Activated CD8-positive, alpha-beta memory T cell treated with anti-CD3 and anti-CD28 coated beads, Interleukin-2, amount 10 ng/mL, durations not matched to agents 7 days and 5 days (primary cell): Measurements from ENCODE around the gene FBXO7. TPM values are rescaled to one million over a fixed set of nuclear protein-coding genes. Genes with fewer than 3 reads are reported as not detected.
"Not testable (repeated sequence)": the region's sequence is repeated elsewhere in the genome, so short reads cannot be mapped to it uniquely, and the experiment has no call there.

Source experiments
- ATAC-seq: fragments of 150-1000 bp; cut with Tn5 transposase; one replicate; pipeline ENCODE4 v1.10.0; 2021; ENCODE audit warnings: moderate library complexity
- CTCF ChIA-PET: fragments of 350-600 bp; sonication (Branson Sonifier 250); formaldehyde crosslinking; loops from one replicate; lab custom pipeline; 2021; ENCODE audit warnings: antibody characterized with exemption; lab: Charles Lee
- DNase-seq: peaks from one replicate; pipeline ENCODE4 v3.0.0-alpha.2; 2020
- H3K27ac Mint-ChIP-seq: one replicate; pipeline ENCODE4 v1.8.0; 2021; ENCODE audit warnings: mild to moderate bottlenecking, mixed read lengths
- H3K27me3 Mint-ChIP-seq: one replicate; pipeline ENCODE4 v1.8.0; 2021; ENCODE audit warnings: mixed read lengths
- H3K36me3 Mint-ChIP-seq: one replicate; pipeline ENCODE4 v1.8.0; 2021; ENCODE audit warnings: mild to moderate bottlenecking, mixed read lengths
- H3K4me1 Mint-ChIP-seq: one replicate; pipeline ENCODE4 v1.8.0; 2021; ENCODE audit warnings: mixed read lengths
- H3K4me3 Mint-ChIP-seq: one replicate; pipeline ENCODE4 v1.8.0; 2021; ENCODE audit warnings: mild to moderate bottlenecking, moderate library complexity, mixed read lengths
- H3K9me3 Mint-ChIP-seq: one replicate; pipeline ENCODE4 v1.8.0; 2022; ENCODE audit warnings: low read depth, mixed read lengths
- total RNA-seq, 2 experiments: library from RNA; stranded (reverse); gene quantifications; one replicate each; pipeline ENCODE4 v1.2.3, GENCODE V29; 2021

FBXO7 gene
- total RNA-seq, 2 experiments from 2014 or later, result 98.9 to 108 TPM

DNA sequence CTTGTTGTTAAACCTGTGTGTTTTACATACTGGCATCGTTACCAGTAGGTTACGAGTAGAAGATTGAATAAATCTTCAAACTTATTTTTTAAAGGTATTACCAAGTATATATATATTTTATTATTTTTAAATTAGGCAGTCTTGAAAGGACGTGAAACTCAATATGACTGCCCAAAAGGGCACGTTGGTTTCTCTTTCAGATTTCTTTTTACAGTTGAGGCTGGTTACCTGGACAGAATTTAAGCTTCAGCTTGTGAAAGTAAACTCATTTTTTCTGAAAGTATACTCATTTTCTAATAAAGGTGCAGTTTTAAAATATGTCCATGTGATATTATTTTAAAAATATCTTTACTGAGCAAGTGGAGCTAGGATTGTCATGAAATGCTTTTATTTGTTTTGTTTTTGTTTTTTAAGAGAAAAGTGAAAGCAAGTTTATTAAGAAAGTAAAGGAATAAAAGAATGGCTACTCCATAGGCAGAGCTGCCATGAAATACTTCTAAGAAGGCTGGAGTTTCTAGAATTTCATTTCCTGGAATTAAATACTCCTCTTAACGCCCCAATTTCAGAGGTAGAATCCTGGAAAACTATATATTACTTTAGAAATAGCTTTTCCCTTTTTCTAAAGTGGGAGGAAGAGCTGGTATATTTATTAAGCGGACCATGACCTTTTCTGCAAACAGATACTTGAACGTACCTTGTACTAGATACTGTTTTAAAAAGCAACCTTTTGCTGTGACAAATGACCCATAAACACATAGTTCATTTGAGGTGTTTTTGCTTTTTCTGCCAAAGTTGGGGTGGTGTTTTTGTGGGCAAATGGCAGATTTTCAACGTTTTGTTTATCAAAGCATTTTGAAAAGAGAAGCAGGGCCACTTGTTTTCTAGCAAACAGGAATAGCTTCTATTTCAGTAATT, 1.9 kb downstream of the FBXO7 start:
- H3K4me3 Mint-ChIP-seq, result peak overlapping the region; percentile 92
- DNase-seq (no peak), ATAC-seq (no peak)
- H3K27ac Mint-ChIP-seq, result peak overlapping the region; percentile 96
- H3K4me1 Mint-ChIP-seq, result peaks cover 34% of the 10 kb centered on the region
- H3K9me3 Mint-ChIP-seq, result no peaks in the 10 kb centered on the region
- H3K36me3 Mint-ChIP-seq, result peaks cover 18% of the 10 kb centered on the region
- CTCF ChIA-PET, result interaction anchor here (0.9 to 4.1 kb wide), 8 partner anchors 33 to 800 kb away, joined by 3 to 19 read pairs (median 4); partner anchors contain the start of gene RTCB
- peaks cover 2% of the 10 kb centered on the region for H3K27me3 Mint-ChIP-seq

- ATAC-seq (no peak), DNase-seq (no peak)
- no peak overlapping the region for H3K4me3 Mint-ChIP-seq
- H3K27ac Mint-ChIP-seq, result no peak overlapping the region
- H3K4me1 Mint-ChIP-seq, result peaks cover 40% of the 10 kb centered on the region
- CTCF ChIA-PET, result no interaction called here
- peaks cover 18% of the 10 kb centered on the region for H3K36me3 Mint-ChIP-seq
- no peaks in the 10 kb centered on the region for H3K9me3 Mint-ChIP-seq
- no peaks in the 10 kb centered on the region for H3K27me3 Mint-ChIP-seq
Observed at GRCh38 chr22:32477596-32477995, 3.0 kb downstream of the FBXO7 start.

- peaks cover 18% of the 10 kb centered on the region for H3K36me3 Mint-ChIP-seq
- H3K4me1 Mint-ChIP-seq, result peaks cover 35% of the 10 kb centered on the region
Observed at GRCh38 chr22:32478552-32478951, 3.9 kb downstream of the FBXO7 start.

GRCh38 chr22:32478994-32479393, 4.4 kb downstream of the FBXO7 start:
- H3K9me3 Mint-ChIP-seq, result no peaks in the 10 kb centered on the region
- ATAC-seq (no peak), DNase-seq (no peak)
- CTCF ChIA-PET, result interaction anchor here (0.7 kb wide), 1 partner anchor 8 kb away, joined by 3 read pairs; no protein-coding TSS in a partner anchor
- no peak overlapping the region for H3K4me3 Mint-ChIP-seq
- no peak overlapping the region for H3K27ac Mint-ChIP-seq
- no peaks in the 10 kb centered on the region for H3K27me3 Mint-ChIP-seq
- H3K36me3 Mint-ChIP-seq, result peaks cover 18% of the 10 kb centered on the region
- peaks cover 30% of the 10 kb centered on the region for H3K4me1 Mint-ChIP-seq

More at GRCh38 chr22:32478552-32478951, 3.9 kb downstream of the FBXO7 start:
- CTCF ChIA-PET, DNase-seq, ATAC-seq, H3K27me3 Mint-ChIP-seq, H3K27ac Mint-ChIP-seq, H3K4me3 Mint-ChIP-seq, H3K9me3 Mint-ChIP-seq: not testable (repeated sequence)

GRCh38 chr22:32480238-32480637, 5.6 kb downstream of the FBXO7 start:
- CTCF ChIA-PET, result no interaction called here
- H3K27ac Mint-ChIP-seq, result peak overlapping the region; percentile 59
- no peak for DNase-seq
- H3K9me3 Mint-ChIP-seq, result no peaks in the 10 kb centered on the region
- no peaks in the 10 kb centered on the region for H3K27me3 Mint-ChIP-seq
- peaks cover 30% of the 10 kb centered on the region for H3K4me1 Mint-ChIP-seq
- peaks cover 22% of the 10 kb centered on the region for H3K36me3 Mint-ChIP-seq
- H3K4me3 Mint-ChIP-seq, result no peak overlapping the region
- ATAC-seq, result no peak

- Mint-ChIP-seq H3K27me3 (no peaks in the 10 kb centered on the region), H3K36me3 (peaks cover 31% of the 10 kb centered on the region), H3K4me3 (no peak overlapping the region), H3K9me3 (no peaks in the 10 kb centered on the region), H3K4me1 (peaks cover 25% of the 10 kb centered on the region), H3K27ac (no peak overlapping the region)
- peak; percentile 87 for ATAC-seq
- DNase-seq, result no peak
- CTCF ChIA-PET, result no interaction called here
Observed at GRCh38 chr22:32482708-32483107, 8.1 kb downstream of the FBXO7 start.

DNA sequence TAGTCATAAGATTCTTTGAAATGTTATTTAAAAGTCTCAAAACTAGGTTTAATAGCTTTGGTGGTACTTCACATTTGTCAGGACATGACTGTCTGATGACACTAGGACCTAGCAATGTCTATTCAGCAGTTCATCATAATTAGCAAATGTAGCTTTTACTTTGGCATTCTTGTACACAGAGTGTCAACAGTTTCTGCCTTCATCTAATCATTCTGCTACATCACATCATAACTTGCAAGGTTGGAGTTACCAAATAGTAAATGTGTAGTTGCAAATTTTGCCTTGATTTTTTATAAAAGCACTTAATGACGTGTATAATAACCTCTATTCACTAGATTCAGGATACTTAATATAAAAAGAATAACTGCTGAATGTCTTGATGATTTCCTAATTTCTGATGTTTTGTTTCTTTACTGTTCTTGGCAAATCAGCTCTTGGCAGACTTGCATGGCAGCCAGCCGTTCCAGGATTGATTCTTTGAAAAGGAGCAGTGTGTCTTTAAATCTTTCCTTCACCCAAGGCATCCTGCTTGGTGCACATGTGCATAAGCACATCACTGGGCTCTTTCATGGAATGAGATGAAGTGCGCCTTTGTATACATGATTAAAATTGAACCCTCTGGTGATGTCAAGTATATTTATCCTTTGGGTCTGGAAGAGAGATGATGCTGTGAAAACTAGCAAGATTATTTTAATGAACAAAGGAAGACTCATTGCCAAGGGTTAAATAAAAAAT, 12.2 kb downstream of the FBXO7 start:
- ATAC-seq, result no peak
- Mint-ChIP-seq H3K27me3 (no peaks in the 10 kb centered on the region), H3K4me1 (peaks cover 8% of the 10 kb centered on the region), H3K36me3 (peaks cover 47% of the 10 kb centered on the region), H3K9me3 (no peaks in the 10 kb centered on the region), H3K27ac (no peak overlapping the region), H3K4me3 (no peak overlapping the region)
- no peak for DNase-seq
- CTCF ChIA-PET, result interaction anchor here (1.5 to 3.0 kb wide), 2 partner anchors 13 to 32 kb away, joined by 4 to 14 read pairs; partner anchors contain the start of gene FBXO7

DNA sequence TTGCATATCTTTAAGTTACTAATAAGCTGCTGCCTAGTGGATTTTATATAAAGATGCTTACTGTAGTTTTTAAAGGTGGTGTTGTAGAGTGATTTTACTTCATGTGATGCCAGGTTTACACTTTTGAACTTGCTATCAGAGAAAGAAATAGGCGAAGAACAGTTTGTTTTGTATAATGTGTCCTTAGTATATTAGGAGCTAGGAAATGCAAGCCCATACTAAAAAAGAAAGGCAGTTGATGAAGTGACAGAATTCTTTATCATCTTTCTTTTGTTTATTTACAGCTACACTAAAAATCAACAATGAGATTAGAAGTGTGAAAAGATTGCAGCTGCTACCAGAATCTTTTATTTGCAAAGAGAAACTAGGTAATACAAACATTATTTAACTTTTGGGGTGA, 12.8 kb downstream of the FBXO7 start:
- no peak overlapping the region for H3K4me3 Mint-ChIP-seq
- H3K4me1 Mint-ChIP-seq, result peaks cover 3% of the 10 kb centered on the region
- peaks cover 53% of the 10 kb centered on the region for H3K36me3 Mint-ChIP-seq
- no peak overlapping the region for H3K27ac Mint-ChIP-seq
- ATAC-seq, result no peak
- no peaks in the 10 kb centered on the region for H3K27me3 Mint-ChIP-seq
- DNase-seq, result no peak
- no peaks in the 10 kb centered on the region for H3K9me3 Mint-ChIP-seq
- CTCF ChIA-PET, result interaction anchor here (3.0 kb wide), 1 partner anchor 13 kb away, joined by 14 read pairs; the partner anchor contains the start of gene FBXO7

GRCh38 chr22:32489377-32489776, 14.8 kb downstream of the FBXO7 start:
- Mint-ChIP-seq H3K36me3 (peaks cover 69% of the 10 kb centered on the region), H3K27ac (no peak overlapping the region)

GRCh38 chr22:32490279-32490678, 15.7 kb downstream of the FBXO7 start:
- Mint-ChIP-seq H3K9me3 (no peaks in the 10 kb centered on the region), H3K36me3 (peaks cover 69% of the 10 kb centered on the region), H3K4me1 (peaks cover 3% of the 10 kb centered on the region), H3K27ac (no peak overlapping the region), H3K27me3 (no peaks in the 10 kb centered on the region), H3K4me3 (no peak overlapping the region)
- CTCF ChIA-PET, result no interaction called here
- DNase-seq (no peak), ATAC-seq (no peak)

More at GRCh38 chr22:32489377-32489776, 14.8 kb downstream of the FBXO7 start:
- no peaks in the 10 kb centered on the region for H3K9me3 Mint-ChIP-seq
- ATAC-seq (no peak), DNase-seq (no peak)
- H3K27me3 Mint-ChIP-seq, result no peaks in the 10 kb centered on the region
- H3K4me1 Mint-ChIP-seq, result peaks cover 3% of the 10 kb centered on the region
- no peak overlapping the region for H3K4me3 Mint-ChIP-seq
- CTCF ChIA-PET, result no interaction called here

GRCh38 chr22:32492111-32492510, 17.5 kb downstream of the FBXO7 start:
- H3K36me3 Mint-ChIP-seq, result peaks cover 72% of the 10 kb centered on the region
- H3K4me1 Mint-ChIP-seq, result peaks cover 3% of the 10 kb centered on the region
- DNase-seq, result no peak
- H3K27ac Mint-ChIP-seq, result no peak overlapping the region
- CTCF ChIA-PET, result no interaction called here
- no peaks in the 10 kb centered on the region for H3K27me3 Mint-ChIP-seq
- H3K9me3 Mint-ChIP-seq, result no peaks in the 10 kb centered on the region
- H3K4me3 Mint-ChIP-seq, result no peak overlapping the region
- no peak for ATAC-seq

DNA sequence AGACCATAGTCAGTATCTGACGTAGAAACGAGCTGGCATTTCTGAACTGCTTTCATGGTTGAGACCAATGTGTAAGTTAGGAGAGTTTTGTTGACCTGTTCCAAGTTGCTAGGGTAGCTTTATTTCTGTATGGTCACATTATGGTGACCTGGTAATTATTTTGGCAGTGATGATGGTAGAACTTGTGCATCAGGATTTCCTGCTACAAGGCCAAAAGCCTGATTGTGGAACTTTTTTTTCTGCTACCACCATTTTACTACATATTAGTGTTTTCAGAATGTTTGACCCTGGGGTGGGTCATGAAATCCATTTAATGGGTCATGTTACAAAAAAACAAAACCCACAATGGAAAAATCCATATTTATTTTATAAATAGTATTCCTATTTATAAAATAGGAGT, 18.9 kb downstream of the FBXO7 start:
- Mint-ChIP-seq H3K27ac (no peak overlapping the region), H3K36me3 (peaks cover 77% of the 10 kb centered on the region), H3K9me3 (no peaks in the 10 kb centered on the region), H3K4me1 (peaks cover 3% of the 10 kb centered on the region), H3K27me3 (no peaks in the 10 kb centered on the region), H3K4me3 (no peak overlapping the region)
- CTCF ChIA-PET, result interaction anchor here (0.8 kb wide), 1 partner anchor 19 kb away, joined by 3 read pairs; the partner anchor contains the start of gene FBXO7
- ATAC-seq (no peak), DNase-seq (no peak)

- Mint-ChIP-seq H3K36me3 (peaks cover 78% of the 10 kb centered on the region), H3K27ac (no peak overlapping the region), H3K4me3 (no peak overlapping the region), H3K27me3 (no peaks in the 10 kb centered on the region), H3K4me1 (peaks cover 2% of the 10 kb centered on the region), H3K9me3 (no peaks in the 10 kb centered on the region)
- ATAC-seq, result no peak
- CTCF ChIA-PET, result no interaction called here
- DNase-seq, result no peak
Observed at GRCh38 chr22:32494971-32495370, 20.4 kb downstream of the FBXO7 start.
